Right renal cortex interstitium (tissue), 3 donors: Measurements from ENCODE around the gene CHAD. TPM values are rescaled to one million over a fixed set of nuclear protein-coding genes. Genes with fewer than 3 reads are reported as not detected.
A peak's percentile ranks its signal among the peaks of the same experiment; 100 is the strongest.

ENCODE experiments used
- DNase-seq, 3 donors: peaks; one replicate each; pipeline ENCODE4 v3.0.0-alpha.2; 2013; ENCODE audit warnings: low read depth in 3 of 3, low spot score in 2 of 3
- polyA plus RNA-seq, 3 donors: library from polyadenylated mRNA; unstranded; fragments of 120-200 nt; gene quantifications; one replicate each; pipeline ENCODE4 v1.2.1, GENCODE V29; 2013; ENCODE audit not compliant: insufficient read length in 3 of 3

Gene CHAD
- polyA plus RNA-seq = 1 to 10 TPM in 2 of 3 donors, under 1 TPM in 1; 0.86 to 2.3 (median 1.0) TPM

GRCh38 chr17:50468304-50469207 lies at the start of gene CHAD:
Gene CHAD, minus strand, starts transcription at chr17:50468880. Its CDS starts 67 bp downstream, at chr17:50468813.
- no peak for DNase-seq

- DNase-seq = no peak
Measured at GRCh38 chr17:50517504-50518383, 49.1 kb upstream of the CHAD start.

GRCh38 chr17:50517011-50517410 lies 48.3 kb upstream of the CHAD start:
- DNase-seq = no peak

DNA sequence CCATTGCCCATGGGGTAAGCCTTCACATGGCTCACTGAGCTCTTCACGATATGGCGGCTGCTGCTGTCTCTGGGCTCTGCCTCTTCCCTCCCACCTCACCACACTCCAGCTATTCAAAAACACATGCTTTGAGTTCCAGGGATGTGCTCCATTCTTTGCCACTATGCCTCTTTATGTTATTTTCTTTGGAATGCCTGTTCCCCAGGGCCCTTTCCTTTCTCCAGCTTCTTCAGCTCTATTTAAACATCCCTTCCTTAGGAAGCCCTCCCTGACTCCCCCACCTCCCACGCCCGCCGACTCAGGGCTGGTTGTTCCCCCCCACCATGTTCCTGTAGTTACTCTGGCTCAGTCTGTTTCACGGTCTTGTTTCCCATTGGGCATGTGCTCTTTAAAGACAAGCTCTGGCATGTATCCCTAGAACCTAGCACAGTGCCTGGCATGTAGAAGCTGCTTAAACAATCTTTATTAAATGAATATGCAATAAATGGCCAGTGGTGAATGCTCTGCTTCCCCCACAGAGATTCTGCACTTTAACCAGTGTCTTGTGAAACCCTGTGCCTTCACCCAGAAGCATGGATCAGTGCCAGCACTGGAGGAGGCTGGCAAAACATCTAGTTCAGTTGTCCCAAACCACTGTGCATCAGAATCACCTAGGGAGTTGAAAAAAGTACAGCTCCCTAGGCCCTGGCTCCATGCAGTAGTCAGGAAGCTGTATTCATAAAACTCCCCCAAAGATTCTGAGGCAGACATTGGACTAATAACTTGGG lies 46.4 kb upstream of the CHAD start:
- no peak for DNase-seq

DNA sequence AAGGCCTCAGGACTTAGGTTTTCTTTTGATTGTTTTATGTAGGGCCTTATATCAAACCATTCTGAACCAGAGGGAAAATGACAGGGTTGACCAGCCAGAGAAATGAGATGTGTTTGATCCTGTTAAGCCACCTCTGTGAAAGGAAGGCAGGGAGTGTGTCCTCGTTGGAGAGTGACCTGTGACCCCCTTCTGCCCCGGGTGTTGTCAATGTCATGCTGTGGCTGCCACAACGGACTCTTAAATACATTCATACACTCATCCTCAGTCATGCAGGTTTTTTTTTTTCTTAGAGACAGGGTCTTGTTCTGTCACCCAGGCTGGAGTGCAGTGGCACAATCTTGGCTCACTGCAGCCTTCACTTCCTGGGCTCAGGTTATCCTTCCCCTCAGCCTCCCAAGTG lies 45.7 kb upstream of the CHAD start:
- no peak for DNase-seq

DNA sequence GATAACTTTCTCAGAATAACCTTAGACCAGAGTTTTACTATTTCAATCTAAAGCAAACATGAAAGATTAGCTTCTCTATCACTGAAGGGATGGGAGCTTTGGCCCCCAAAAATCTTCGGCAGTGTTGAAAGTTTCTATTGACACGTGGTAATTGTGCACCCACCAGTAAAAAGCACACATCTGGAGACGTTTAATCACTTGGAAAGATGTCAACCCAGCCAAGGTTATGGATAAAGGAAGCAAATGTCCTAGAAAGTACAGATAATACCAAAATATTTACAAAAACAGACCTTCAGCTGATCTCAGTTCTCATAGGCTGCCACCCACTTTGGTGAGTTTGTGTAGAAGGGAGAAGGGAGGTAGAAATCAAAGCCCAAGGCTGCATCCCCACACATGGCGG lies 44.8 kb upstream of the CHAD start:
- DNase-seq = no peak

DNA sequence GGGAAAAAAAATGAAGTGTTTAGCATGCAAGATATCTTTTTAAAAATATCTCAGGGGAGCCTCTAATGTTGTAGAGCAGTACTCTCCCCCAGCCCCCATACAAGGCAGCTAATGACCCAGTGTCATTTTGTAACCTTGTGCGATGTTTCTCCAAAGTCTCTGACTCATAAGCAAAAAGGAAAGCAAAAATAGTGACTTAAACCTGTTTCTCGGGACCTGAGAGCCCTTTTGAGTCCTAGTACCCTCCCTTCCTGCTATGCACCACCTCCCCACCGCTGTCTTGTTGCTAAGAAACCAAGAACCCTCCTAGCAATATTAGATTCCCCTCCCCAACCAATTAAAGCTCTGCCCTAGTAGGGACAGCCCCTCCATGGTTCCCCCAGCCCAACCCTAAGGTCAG lies 42.4 kb upstream of the CHAD start:
- no peak for DNase-seq

- DNase-seq = no peak
Measured at GRCh38 chr17:50508573-50509460, 40.1 kb upstream of the CHAD start.

DNA sequence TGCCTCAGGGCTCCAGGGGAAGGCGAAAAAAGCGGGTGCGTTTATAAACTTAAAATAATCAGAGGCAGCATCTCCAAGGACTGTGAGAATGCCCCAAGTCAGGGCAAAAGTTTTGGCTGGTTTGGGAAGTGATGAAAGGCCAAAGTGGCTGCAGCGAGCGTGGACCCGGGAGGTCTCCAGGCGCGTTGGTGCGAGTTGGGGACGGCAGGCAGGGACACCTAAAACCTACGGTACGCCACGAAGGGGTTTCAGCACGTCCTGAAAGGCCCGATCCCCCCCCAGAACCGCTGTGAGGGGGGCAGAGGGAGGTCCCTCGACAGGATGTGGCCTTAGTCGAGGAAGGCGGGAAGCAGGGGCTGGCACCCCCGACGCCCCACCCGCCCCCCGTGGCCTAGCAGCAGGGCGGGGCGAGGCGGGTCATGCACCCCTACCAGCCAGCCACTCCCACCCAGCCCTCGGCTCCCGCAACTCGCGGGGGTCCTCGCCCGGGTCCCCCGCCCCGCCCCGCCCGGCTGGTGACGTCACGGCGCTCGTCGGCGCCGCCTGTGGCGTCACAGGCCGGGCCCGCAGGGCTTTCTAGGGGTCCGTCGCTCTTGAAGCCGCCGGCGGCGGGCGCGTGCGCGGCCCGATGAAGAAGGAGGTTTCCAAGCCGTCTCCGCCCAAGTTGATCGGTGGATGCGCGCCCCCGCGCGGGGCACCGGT lies 39.3 kb upstream of the CHAD start, which contains the start of gene MYCBPAP:
MYCBPAP (plus strand) TSS at position 569 of the 702 bp plus-strand sequence. CDS start 236 bp downstream, outside the sequence.
- peak in 2 of 3 donors; percentile 70 to 71 for DNase-seq

DNA sequence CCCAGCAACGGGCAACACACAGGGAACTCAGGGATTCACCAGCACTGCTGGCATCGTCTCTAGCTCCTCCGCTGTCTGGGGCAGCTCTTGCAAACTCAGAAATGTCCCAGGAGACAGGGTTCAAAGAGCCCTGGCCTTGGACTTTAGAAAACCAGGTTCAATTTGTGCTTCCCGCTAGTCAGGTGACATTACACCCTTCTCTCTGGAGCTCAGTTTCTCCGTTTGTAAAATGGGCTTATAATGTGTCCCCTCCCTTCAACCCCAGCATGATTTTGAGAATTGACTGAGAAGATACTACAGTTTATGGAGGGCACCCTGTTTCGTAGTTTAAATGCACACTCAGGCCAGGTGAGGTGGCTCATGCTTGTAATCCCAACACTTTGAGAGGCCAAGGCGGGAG lies 37.6 kb upstream of the CHAD start:
- DNase-seq = no peak

- no peak for DNase-seq
Measured at GRCh38 chr17:50505591-50506130, 37.0 kb upstream of the CHAD start.

DNA sequence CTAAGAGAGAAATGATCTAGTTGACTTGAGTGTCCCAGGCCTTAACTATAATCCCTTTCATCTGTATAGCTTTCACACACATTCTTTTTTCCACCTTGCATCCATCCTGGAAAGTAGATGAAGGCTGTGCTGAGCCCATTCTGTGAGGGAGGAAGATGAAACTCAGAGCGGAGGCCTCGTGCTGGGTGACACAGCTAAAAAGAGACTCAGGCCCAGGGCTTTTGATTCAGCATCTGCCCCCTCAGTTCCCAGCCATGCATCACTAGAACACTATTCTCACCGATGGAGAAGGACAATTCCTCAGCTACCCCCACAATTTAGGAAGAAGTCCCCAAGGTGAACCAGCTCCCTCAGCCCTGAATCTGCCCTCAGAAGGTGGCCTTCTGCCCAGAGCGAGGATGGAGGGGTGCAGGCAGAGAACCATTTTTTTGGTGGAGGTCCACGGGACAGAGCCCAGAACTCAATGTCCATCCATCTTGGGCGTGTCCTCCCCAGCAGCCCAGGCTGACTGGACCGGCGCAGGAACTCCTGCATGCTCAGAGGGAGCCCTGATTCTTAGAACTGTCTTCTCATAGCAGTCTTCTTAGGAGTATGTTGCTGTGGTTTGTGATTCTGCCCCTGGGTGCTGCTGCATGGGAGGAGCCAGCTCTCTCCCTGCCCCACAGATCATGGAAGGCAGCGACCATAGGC lies 33.8 kb upstream of the CHAD start:
- no peak for DNase-seq

- DNase-seq = no peak
Measured at GRCh38 chr17:50501054-50501453, 32.4 kb upstream of the CHAD start.

DNA sequence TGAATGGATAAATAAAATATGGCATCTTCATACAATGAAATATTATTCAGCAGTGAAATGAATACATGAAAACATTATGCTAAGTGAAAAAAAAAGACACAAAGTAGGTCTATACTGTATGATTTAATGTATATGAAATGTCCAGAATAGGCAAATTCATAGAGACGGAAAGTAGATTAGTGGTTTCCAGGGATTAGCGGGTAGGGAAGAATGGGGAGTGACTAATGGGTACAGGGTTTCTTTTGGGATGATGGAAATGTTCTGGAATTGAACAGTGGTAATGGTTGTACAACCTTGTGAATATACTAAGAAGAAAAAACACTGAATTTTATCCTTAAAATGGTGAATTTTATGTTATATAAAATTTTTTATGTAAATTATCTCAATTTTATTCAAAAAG lies 31.0 kb upstream of the CHAD start:
- no peak for DNase-seq

DNA sequence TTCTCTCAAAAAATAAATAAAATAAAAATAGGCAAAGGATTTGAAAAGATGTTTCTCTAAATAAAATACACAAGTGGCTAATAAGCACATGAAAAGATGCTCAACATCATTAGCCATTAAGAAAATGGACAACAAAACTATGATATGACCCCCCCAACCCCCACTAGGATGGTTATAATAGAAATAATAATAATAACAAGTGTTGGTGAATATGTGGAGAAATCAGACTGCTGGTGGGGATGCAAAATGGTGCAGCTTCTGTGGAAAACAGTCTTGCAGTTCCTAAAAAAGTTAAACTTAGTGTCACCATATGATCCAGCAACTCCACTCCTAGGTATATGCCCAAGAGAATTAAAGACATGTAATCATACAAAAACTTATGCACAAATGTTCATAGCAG lies 30.6 kb upstream of the CHAD start:
- no peak for DNase-seq

- no peak for DNase-seq
Measured at GRCh38 chr17:50498021-50498874, 29.6 kb upstream of the CHAD start.

- no peak for DNase-seq
Measured at GRCh38 chr17:50495918-50496317, 27.2 kb upstream of the CHAD start.
